ENCODE data around the gene STAT6. TPM values are rescaled to one million over a fixed set of nuclear protein-coding genes. Genes with fewer than 3 reads are reported as not detected.

Gene STAT6
- polyA plus RNA-seq, 1 donor (not counting 4 experiments of a cell fraction or from before 2014, with no cell fraction given), result 113 TPM

- TF ChIP-seq, protein P1, sequence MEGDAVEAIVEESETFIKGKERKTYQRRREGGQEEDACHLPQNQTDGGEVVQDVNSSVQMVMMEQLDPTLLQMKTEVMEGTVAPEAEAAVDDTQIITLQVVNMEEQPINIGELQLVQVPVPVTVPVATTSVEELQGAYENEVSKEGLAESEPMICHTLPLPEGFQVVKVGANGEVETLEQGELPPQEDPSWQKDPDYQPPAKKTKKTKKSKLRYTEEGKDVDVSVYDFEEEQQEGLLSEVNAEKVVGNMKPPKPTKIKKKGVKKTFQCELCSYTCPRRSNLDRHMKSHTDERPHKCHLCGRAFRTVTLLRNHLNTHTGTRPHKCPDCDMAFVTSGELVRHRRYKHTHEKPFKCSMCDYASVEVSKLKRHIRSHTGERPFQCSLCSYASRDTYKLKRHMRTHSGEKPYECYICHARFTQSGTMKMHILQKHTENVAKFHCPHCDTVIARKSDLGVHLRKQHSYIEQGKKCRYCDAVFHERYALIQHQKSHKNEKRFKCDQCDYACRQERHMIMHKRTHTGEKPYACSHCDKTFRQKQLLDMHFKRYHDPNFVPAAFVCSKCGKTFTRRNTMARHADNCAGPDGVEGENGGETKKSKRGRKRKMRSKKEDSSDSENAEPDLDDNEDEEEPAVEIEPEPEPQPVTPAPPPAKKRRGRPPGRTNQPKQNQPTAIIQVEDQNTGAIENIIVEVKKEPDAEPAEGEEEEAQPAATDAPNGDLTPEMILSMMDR (optimal IDR thresholded peaks at IDR 0.05 in 1 of 3, IDR thresholded peaks at IDR 0.05 in 1 of 3, conservative IDR thresholded peaks at IDR 0.05 in 1 of 3; ENCODE audit: extremely low read depth in 1 of 3, insufficient read depth in 2 of 3, low read length in 3 of 3), result no peak
- TF ChIP-seq EZH2 (IDR thresholded peaks at IDR 0.05; ENCODE audit: low read length), result no peak
- H3K9me1 ChIP-seq (ENCODE audit: control insufficient read depth, extremely low read depth, insufficient read depth, low read length), result no peaks in the 10 kb centered on the region
- no peaks in the 10 kb centered on the region for H4K20me1 ChIP-seq (ENCODE audit: control insufficient read depth, extremely low read depth, insufficient read depth, low read length)
- no peak within 1 kb of the TSS for H2AFZ ChIP-seq (ENCODE audit: control insufficient read depth, low read length)
- DNase-seq (ENCODE audit: low read depth, low spot score) (no peak), FAIRE-seq (no peak)
- H3K27ac ChIP-seq (ENCODE audit: control insufficient read depth, insufficient read depth, low read length), result no peak within 1 kb of the TSS
- H3K4me1 ChIP-seq (ENCODE audit: control insufficient read depth, extremely low read depth, insufficient read depth, low read length), result peaks cover 9% of the 10 kb centered on the region
- dilution Hi-C loops (cut with MboI; ENCODE audit: extremely low pct_ligation_motif_present, low sequenced_read_pairs), result no loop called here
- H3K4me3 ChIP-seq (ENCODE audit: control insufficient read depth in 2 of 3, extremely low read depth in 1 of 3, insufficient read depth in 2 of 3, low read depth in 1 of 3, low read length in 3 of 3), result no peak within 1 kb of the TSS
- H3K79me2 ChIP-seq (ENCODE audit: control insufficient read depth, insufficient read depth, low read length), result no peaks in the 10 kb centered on the region
- H3K9ac ChIP-seq (ENCODE audit: control insufficient read depth, extremely low read depth, insufficient read depth, low read length), result no peak within 1 kb of the TSS
- H3K36me3 ChIP-seq (ENCODE audit: control insufficient read depth in 2 of 2, extremely low read depth in 1 of 2, insufficient read depth in 2 of 2, low read length in 2 of 2), result peaks cover 0 to 27% of the 10 kb centered on the region in 2 experiments
- no peaks in the 10 kb centered on the region for H3K27me3 ChIP-seq (ENCODE audit: control insufficient read depth, extremely low read depth, insufficient read depth, low read length)
- H3K4me2 ChIP-seq (ENCODE audit: control insufficient read depth, extremely low read depth, insufficient read depth, low read depth, low read length), result no peak within 1 kb of the TSS
- H3K9me3 ChIP-seq (ENCODE audit: control insufficient read depth, low read depth, low read length), result no peaks in the 10 kb centered on the region
Observed at GRCh38 chr12:57146961-57147944, 36.1 kb upstream of the STAT6 start, which contains the start of gene LRP1-AS. Gene LRP1-AS, minus strand, starts transcription at chr12:57147619.

GRCh38 chr12:57146092-57146491 lies 34.9 kb upstream of the STAT6 start:
- Histone ChIP-seq H3K27ac (ENCODE audit: control insufficient read depth, insufficient read depth, low read length) (no peak overlapping the region), H3K9me1 (ENCODE audit: control insufficient read depth, extremely low read depth, insufficient read depth, low read length) (no peaks in the 10 kb centered on the region), H3K79me2 (ENCODE audit: control insufficient read depth, insufficient read depth, low read length) (no peaks in the 10 kb centered on the region), H3K4me1 (ENCODE audit: control insufficient read depth, extremely low read depth, insufficient read depth, low read length) (no peaks in the 10 kb centered on the region), H3K4me3 (ENCODE audit: control insufficient read depth in 2 of 3, extremely low read depth in 1 of 3, insufficient read depth in 2 of 3, low read depth in 1 of 3, low read length in 3 of 3) (no peak overlapping the region), H3K4me2 (ENCODE audit: control insufficient read depth, extremely low read depth, insufficient read depth, low read depth, low read length) (no peak overlapping the region), H3K36me3 (ENCODE audit: control insufficient read depth in 2 of 2, extremely low read depth in 1 of 2, insufficient read depth in 2 of 2, low read length in 2 of 2) (peaks cover 0 to 37% of the 10 kb centered on the region in 2 experiments), H3K9me3 (ENCODE audit: control insufficient read depth, low read depth, low read length) (no peaks in the 10 kb centered on the region), H3K9ac (ENCODE audit: control insufficient read depth, extremely low read depth, insufficient read depth, low read length) (no peak overlapping the region), H3K27me3 (ENCODE audit: control insufficient read depth, extremely low read depth, insufficient read depth, low read length) (no peaks in the 10 kb centered on the region), H4K20me1 (ENCODE audit: control insufficient read depth, extremely low read depth, insufficient read depth, low read length) (no peaks in the 10 kb centered on the region), H2AFZ (ENCODE audit: control insufficient read depth, low read length) (no peak overlapping the region)
- no peak for FAIRE-seq
- no peak for TF ChIP-seq EZH2 (IDR thresholded peaks at IDR 0.05; ENCODE audit: low read length)
- TF ChIP-seq, protein P1 (optimal IDR thresholded peaks at IDR 0.05 in 1 of 3, IDR thresholded peaks at IDR 0.05 in 1 of 3, conservative IDR thresholded peaks at IDR 0.05 in 1 of 3; ENCODE audit: extremely low read depth in 1 of 3, insufficient read depth in 2 of 3, low read length in 3 of 3), result no peak
- no peak for DNase-seq (ENCODE audit: low read depth, low spot score)
- dilution Hi-C loops (cut with MboI; ENCODE audit: extremely low pct_ligation_motif_present, low sequenced_read_pairs), result no loop called here

Measured in keratinocyte (primary cell).